HEK293T (cell line): ENCODE results near the gene RCAN1.

Source experiments
- CTCF ChIA-PET: fragments of 350-600 bp; formaldehyde crosslinking; extraction: SDS; loops from one replicate; lab custom pipeline; 2021; ENCODE audit warnings: antibody characterized with exemption, inconsistent platforms; lab: Yijun Ruan, JAX
- POLR2A ChIA-PET: fragments of 350-600 bp; formaldehyde crosslinking; extraction: SDS; loops from one replicate; lab custom pipeline; 2020; ENCODE audit warnings: antibody characterized with exemption, inconsistent platforms; lab: Yijun Ruan, JAX
- DNase-seq: peaks from one replicate; pipeline ENCODE4 v3.0.0; 2012; ENCODE audit warnings: mixed read lengths; ENCODE audit errors: extremely low spot score
- ARNT ChIP-seq: fragments of 450-650 bp; IDR thresholded peaks from 2 replicates; pipeline ENCODE4 v1.6.1; 2017; ENCODE audit warnings: mild to moderate bottlenecking
- BHLHE40 ChIP-seq: fragments of 450-650 bp; IDR thresholded peaks from 2 replicates; pipeline ENCODE4 v1.6.1; 2016; ENCODE audit warnings: mild to moderate bottlenecking, moderate library complexity, borderline replicate concordance
- CTBP1 ChIP-seq: fragments of 450-650 bp; IDR thresholded peaks from 2 replicates; pipeline ENCODE4 v1.6.1; 2016; ENCODE audit warnings: borderline replicate concordance
- ELF4 ChIP-seq: fragments of 450-650 bp; IDR thresholded peaks from 2 replicates; pipeline ENCODE4 v1.6.1; 2017; ENCODE audit warnings: antibody characterized with exemption
- FOXA1 ChIP-seq: fragments of 450-650 bp; IDR thresholded peaks from 2 replicates; pipeline ENCODE4 v1.6.1; 2016; ENCODE audit warnings: mild to moderate bottlenecking
- FOXK2 ChIP-seq: fragments of 450-650 bp; IDR thresholded peaks from 2 replicates; pipeline ENCODE4 v1.6.1; 2016; ENCODE audit warnings: mild to moderate bottlenecking
- FOXM1 ChIP-seq: fragments of 450-650 bp; IDR thresholded peaks from 2 replicates; pipeline ENCODE4 v1.6.1; 2017; ENCODE audit warnings: mild to moderate bottlenecking, borderline replicate concordance
- HDGF ChIP-seq: fragments of 450-650 bp; IDR thresholded peaks from 2 replicates; pipeline ENCODE4 v1.6.1; 2017; ENCODE audit warnings: antibody characterized with exemption, borderline replicate concordance
- L3MBTL2 ChIP-seq: fragments of 450-650 bp; conservative IDR thresholded peaks from 2 replicates; pipeline ENCODE4 v1.6.1; 2016; ENCODE audit warnings: mild to moderate bottlenecking
- LEF1 ChIP-seq: fragments of 450-650 bp; IDR thresholded peaks from 2 replicates; pipeline ENCODE4 v1.6.1; 2017; ENCODE audit warnings: mild to moderate bottlenecking, borderline replicate concordance
- NFRKB ChIP-seq: fragments of 450-650 bp; IDR thresholded peaks from 2 replicates; pipeline ENCODE4 v1.6.1; 2016; ENCODE audit warnings: mild to moderate bottlenecking, moderate library complexity
- PKNOX1 ChIP-seq: fragments of 450-650 bp; IDR thresholded peaks from 2 replicates; pipeline ENCODE4 v1.6.1; 2016
- SP1 ChIP-seq: fragments of 450-650 bp; IDR thresholded peaks from 2 replicates; pipeline ENCODE4 v1.6.1; 2017
- SUZ12 ChIP-seq: fragments of 450-650 bp; IDR thresholded peaks from 2 replicates; pipeline ENCODE4 v1.6.1; 2016; ENCODE audit warnings: mild to moderate bottlenecking
- TARDBP ChIP-seq: fragments of 450-650 bp; IDR thresholded peaks from 2 replicates; pipeline ENCODE4 v1.6.1; 2016
- ZNF384 ChIP-seq: fragments of 450-650 bp; IDR thresholded peaks from 2 replicates; pipeline ENCODE4 v1.6.1; 2016

RCAN1 gene

GRCh38 chr21:34536820-34537219 is 78.1 kb downstream of the RCAN1 start:
- ChIA-PET CTCF (no interaction called here), POLR2A (interaction anchor here (1.5 kb wide), 1 partner anchor 10 kb away, joined by 4 read pairs; no protein-coding TSS in a partner anchor)
- TF ChIP-seq L3MBTL2 (no peak), FOXM1 (no peak), HDGF (no peak), LEF1 (no peak), SP1 (no peak), CTBP1 (no peak)
- DNase-seq = no peak

- ChIA-PET POLR2A (no interaction called here), CTCF (no interaction called here)
- no peak for DNase-seq
- TF ChIP-seq NFRKB (no peak), FOXA1 (no peak), CTBP1 (no peak), FOXK2 (no peak), FOXM1 (no peak), ARNT (no peak), ELF4 (no peak), LEF1 (no peak)
Observed at GRCh38 chr21:34536311-34536710, 78.6 kb downstream of the RCAN1 start.

GRCh38 chr21:34535886-34536285 is 79.0 kb downstream of the RCAN1 start:
- TF ChIP-seq PKNOX1 = no peak
- no peak for TF ChIP-seq HDGF
- no peak for TF ChIP-seq SP1
- no peak for TF ChIP-seq FOXM1
- TF ChIP-seq FOXA1 = no peak
- no peak for TF ChIP-seq LEF1
- no peak for TF ChIP-seq TARDBP
- TF ChIP-seq CTBP1 = no peak
- TF ChIP-seq ZNF384 = no peak
- TF ChIP-seq ARNT = no peak
- no peak for TF ChIP-seq NFRKB
- no peak for TF ChIP-seq SUZ12
- TF ChIP-seq ELF4 = no peak
- TF ChIP-seq L3MBTL2 = no peak
- TF ChIP-seq BHLHE40 = no peak
- no peak for TF ChIP-seq FOXK2
- ChIA-PET CTCF (no interaction called here), POLR2A (no interaction called here)

GRCh38 chr21:34534522-34534921 is 80.4 kb downstream of the RCAN1 start:
- DNase-seq = no peak
- TF ChIP-seq ZNF384 (no peak), FOXK2 (no peak), PKNOX1 (no peak), LEF1 (no peak), ARNT (no peak), FOXA1 (no peak), L3MBTL2 (no peak), SP1 (no peak), ELF4 (no peak), CTBP1 (no peak), HDGF (no peak), BHLHE40 (no peak)
- POLR2A ChIA-PET = no interaction called here
- CTCF ChIA-PET = no interaction called here

More at GRCh38 chr21:34535886-34536285, 79.0 kb downstream of the RCAN1 start:
- DNase-seq = no peak

GRCh38 chr21:34533938-34534337 is 81.0 kb downstream of the RCAN1 start:
- CTCF ChIA-PET = no interaction called here
- DNase-seq = no peak
- TF ChIP-seq CTBP1 (no peak), SP1 (no peak), LEF1 (no peak)
- POLR2A ChIA-PET = no interaction called here

- ChIA-PET POLR2A (no interaction called here), CTCF (no interaction called here)
- no peak for DNase-seq
- no peak for TF ChIP-seq SUZ12
- TF ChIP-seq CTBP1 = no peak
- TF ChIP-seq HDGF = no peak
- TF ChIP-seq ARNT = no peak
- no peak for TF ChIP-seq LEF1
- no peak for TF ChIP-seq NFRKB
- no peak for TF ChIP-seq PKNOX1
- TF ChIP-seq FOXA1 = no peak
- no peak for TF ChIP-seq FOXK2
- no peak for TF ChIP-seq BHLHE40
- TF ChIP-seq SP1 = no peak
Observed at GRCh38 chr21:34531399-34531798, 83.5 kb downstream of the RCAN1 start.

- ChIA-PET POLR2A (no interaction called here), CTCF (no interaction called here)
- no peak for TF ChIP-seq NFRKB
- DNase-seq = no peak
Observed at GRCh38 chr21:34530261-34530660, 84.7 kb downstream of the RCAN1 start.
